ENCODE measurements around the gene TRIP13.

TRIP13 gene

GRCh38 chr5:963673-964531 lies 71.2 kb downstream of the TRIP13 start:
- DNase-seq (ENCODE audit: low read depth in 1 of 2, low spot score in 1 of 2) = peak in 1 of 2 donors; percentile 28

DNA sequence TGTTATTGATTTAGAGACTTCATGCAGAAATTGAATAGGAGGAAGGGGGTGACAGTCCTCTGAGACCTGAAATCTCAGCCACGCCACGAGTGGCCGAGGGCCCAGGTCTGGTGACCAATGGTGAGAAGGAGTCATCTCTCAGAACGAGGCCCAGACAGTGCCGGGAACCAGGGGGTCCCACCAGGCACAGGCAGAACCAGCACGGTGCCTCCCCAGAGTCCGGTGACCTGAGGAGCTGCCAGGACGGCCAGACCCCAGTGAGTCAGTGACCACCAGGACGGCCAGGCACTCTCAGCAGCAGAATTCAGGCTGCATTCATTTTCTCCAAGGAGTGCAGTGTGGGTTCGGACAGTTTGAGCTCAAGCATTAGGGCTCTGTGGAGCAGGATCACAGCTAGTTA lies 72.1 kb downstream of the TRIP13 start:
- no peak for DNase-seq (ENCODE audit: low read depth in 1 of 2, low spot score in 1 of 2)

DNA sequence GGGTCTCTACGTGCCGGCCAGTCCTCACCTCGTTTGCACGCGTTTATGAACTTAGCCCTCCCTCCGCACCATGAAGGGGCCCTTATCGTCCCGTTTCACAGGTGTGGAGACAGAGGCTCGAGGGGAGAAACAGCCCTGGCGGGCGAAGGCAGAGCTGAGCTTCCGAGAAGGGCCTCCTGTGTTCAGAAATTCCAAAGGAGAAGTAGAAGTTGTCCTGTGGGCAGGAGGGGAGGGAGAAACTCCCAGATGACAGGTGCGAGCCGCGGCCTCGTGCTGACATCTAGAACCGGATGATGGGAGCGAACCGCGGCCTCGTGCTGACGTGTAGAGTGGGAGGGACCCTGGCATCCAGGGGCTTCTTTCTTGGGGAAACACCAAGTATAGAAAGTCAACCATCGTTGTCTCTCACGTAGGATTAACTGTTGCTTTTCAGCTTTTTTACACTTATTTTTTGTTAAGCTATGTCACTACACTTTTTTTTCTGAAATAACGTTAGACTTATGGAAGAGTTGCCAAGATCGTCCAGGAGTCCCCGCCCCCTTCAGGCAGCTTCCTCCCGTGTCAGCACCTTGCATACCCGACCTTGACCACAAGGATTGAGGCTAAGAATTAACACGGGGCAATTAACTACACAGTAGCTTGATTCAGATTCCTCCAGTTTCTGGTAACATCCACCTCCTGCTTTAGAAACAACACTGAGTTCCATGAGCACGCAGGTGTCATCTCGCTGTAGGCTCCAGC lies 73.1 kb downstream of the TRIP13 start:
- DNase-seq (ENCODE audit: low read depth in 1 of 2, low spot score in 1 of 2) = no peak

DNA sequence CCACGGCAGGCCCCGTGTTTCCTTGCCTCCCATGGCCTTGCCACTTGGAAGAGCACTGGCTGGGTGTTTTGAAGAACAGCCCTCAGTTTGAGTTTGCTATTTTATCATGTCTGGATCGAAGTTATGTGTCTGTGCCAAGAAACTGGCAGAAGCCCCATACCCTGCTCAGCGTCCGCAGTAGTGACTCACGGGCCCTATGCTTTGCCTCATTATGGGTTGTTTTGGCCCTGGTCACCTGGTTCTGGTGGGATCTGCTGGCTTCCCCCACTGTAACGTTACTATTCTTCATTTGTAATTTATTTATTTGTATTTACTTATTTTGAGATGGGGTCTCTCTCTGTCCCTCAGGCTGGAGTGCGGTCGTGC lies 73.6 kb downstream of the TRIP13 start:
- DNase-seq (ENCODE audit: low read depth in 1 of 2, low spot score in 1 of 2) = no peak

DNA sequence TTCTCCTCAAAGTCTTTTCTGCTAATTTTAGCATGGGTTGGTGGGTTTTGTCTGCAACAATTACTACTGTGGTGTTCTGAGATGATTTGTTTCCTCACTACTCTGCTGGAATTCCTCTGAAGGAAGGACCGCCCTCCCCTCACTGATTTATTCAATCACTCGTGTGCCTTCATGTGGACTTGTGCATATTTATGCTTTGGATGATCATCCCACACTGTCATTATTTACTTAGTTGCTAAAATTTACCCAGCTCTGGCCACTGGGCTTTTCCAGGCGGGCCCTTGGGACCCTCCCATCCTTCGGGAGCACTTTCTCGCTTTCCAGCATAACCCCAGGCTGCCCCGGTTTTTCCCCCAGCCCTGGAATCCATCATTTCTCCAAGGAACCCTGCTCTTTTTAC lies 74.3 kb downstream of the TRIP13 start:
- DNase-seq (ENCODE audit: low read depth in 1 of 2, low spot score in 1 of 2) = no peak
